ENCODE data around the gene CHI3L1.

DNA sequence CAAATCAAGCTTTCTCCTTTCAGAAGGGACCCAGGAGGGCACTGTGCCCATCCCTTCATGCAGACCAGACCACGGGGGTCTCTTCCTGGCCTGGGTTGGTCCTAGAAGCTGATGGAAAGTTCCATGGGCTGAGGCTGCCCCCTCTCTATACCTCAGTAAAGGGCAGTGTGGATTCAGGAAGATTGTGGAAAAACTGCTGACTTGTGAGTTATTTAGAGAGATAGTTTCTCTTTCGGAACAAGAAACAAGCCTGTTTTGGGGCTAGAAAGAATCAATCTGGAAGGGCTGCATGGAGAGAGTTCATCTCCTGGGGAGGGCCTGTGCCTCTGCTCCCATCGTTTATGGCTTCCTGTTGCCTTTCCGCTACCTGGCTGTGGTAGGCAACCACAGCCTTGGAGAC, 42.2 kb upstream of the CHI3L1 start:
- TF ChIP-seq YY1 (IDR thresholded peaks at IDR 0.05; ENCODE audit: insufficient read depth, insufficient read length) (no peak), SUZ12 (IDR thresholded peaks at IDR 0.05; ENCODE audit: extremely low read depth, insufficient read depth, insufficient read length) (no peak), ZNF274 (IDR thresholded peaks at IDR 0.05; ENCODE audit: low read depth, low read length) (no peak)
